AG09309 (cell line): ENCODE measurements around the gene ZNF74.
"Not testable (repeated sequence)": the region's sequence is repeated elsewhere in the genome, so short reads cannot be mapped to it uniquely, and the experiment has no call there.

Experiments
- DNase-seq: peaks from one replicate; pipeline ENCODE4 v3.0.0-alpha.2; 2010; ENCODE audit warnings: low read depth
- H3K4me3 ChIP-seq: 2 replicates; pipeline ENCODE4 v1.5.1; 2011; ENCODE audit warnings: mild to moderate bottlenecking, low read depth, low read length, moderate library complexity; ENCODE audit not compliant: control insufficient read depth
- TF ChIP-seq, protein P1 (sequence below): IDR thresholded peaks from 2 replicates; pipeline ENCODE4 v1.5.1; 2011; ENCODE audit warnings: mild to moderate bottlenecking, low read depth, low read length, inconsistent platforms; ENCODE audit not compliant: insufficient read depth, control insufficient read depth; ENCODE audit errors: missing control alignments

The ZNF74 gene

DNA sequence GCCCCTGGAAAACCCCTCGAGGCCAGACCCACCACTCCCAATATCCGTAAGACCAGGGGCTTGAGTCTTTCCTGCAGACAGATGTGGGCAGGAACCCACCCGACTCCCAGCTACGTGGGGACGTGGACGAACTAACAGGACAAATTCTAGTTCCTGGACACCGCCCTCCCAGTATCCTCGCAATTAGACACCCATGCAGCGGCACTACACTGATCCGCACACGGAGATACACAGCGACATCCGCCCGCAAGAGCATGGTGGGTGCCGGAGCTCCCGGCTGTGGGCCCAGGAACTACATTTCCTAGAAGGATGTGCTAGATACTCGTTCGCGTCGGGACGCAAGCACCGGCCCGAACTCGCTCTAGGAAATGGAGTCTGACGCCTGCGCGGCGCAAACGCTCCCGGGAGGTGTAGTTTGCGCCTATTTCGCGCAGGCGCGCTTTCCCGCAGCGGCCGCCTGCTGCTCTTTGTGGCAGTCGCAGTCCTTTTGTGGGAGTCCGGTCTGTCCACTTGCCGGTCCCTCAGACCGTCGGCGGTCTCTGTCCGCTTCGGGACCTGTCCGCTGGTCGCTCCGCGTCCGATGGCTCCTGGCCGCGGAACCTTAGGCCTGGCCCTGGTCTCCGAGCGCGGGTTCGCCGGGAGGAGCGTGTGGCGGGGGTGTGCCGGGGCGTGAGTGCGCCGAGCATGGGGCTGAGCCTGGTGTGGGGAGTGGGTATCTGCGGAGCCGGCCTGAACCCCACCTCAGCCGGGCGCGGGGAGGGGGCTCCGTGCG lies at the start of gene ZNF74:
Gene ZNF74 (plus strand): TSS at position 447 of the 772 bp plus-strand sequence. CDS start 478 bp downstream, outside the sequence.
- H3K4me3 ChIP-seq, result peak within 1 kb of the TSS; percentile 88
- DNase-seq, result peak; percentile 64
- TF ChIP-seq, protein P1, sequence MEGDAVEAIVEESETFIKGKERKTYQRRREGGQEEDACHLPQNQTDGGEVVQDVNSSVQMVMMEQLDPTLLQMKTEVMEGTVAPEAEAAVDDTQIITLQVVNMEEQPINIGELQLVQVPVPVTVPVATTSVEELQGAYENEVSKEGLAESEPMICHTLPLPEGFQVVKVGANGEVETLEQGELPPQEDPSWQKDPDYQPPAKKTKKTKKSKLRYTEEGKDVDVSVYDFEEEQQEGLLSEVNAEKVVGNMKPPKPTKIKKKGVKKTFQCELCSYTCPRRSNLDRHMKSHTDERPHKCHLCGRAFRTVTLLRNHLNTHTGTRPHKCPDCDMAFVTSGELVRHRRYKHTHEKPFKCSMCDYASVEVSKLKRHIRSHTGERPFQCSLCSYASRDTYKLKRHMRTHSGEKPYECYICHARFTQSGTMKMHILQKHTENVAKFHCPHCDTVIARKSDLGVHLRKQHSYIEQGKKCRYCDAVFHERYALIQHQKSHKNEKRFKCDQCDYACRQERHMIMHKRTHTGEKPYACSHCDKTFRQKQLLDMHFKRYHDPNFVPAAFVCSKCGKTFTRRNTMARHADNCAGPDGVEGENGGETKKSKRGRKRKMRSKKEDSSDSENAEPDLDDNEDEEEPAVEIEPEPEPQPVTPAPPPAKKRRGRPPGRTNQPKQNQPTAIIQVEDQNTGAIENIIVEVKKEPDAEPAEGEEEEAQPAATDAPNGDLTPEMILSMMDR, result no peak

DNA sequence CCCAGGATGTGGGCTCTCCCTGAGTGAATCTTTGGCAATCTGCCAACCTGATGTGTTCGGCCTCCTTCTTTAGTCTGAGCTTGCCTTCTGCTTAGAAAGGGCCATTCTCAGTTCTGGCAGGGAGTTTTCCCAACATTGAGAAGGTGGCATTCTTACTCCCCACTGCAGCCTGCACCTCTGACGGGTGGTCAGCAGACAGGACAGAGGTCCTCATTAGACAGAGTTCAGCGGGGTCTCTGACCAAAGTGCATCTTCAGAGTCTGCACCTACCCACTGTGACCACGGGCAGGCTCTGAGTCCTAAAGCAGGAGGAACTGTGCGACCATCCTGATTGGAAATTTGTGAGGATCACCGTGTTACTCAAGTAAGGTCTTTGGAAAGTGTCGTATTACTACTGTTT lies 47.4 kb upstream of the ZNF74 start:
- DNase-seq, H3K4me3 ChIP-seq: not testable (repeated sequence)

DNA sequence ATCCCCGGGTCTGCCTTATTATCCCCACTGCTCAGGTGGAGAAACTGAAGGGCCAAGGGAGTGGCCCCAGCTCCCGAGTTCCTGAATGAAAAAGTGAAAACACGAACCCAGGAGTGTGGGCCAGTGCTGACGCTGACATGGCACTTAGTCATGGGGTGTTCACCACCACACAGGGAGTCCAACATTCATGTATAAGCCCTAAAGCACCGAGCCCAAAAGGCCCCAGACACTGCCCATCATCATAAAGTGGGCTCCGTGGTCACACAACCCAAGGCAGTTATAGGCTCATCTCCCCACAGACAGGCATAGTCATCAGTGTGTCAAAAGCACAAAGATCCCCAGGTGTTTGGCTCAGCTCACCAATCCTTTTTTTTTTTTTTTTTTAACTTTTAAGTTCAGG lies 41.4 kb upstream of the ZNF74 start:
- H3K4me3 ChIP-seq, DNase-seq: not testable (repeated sequence)

DNA sequence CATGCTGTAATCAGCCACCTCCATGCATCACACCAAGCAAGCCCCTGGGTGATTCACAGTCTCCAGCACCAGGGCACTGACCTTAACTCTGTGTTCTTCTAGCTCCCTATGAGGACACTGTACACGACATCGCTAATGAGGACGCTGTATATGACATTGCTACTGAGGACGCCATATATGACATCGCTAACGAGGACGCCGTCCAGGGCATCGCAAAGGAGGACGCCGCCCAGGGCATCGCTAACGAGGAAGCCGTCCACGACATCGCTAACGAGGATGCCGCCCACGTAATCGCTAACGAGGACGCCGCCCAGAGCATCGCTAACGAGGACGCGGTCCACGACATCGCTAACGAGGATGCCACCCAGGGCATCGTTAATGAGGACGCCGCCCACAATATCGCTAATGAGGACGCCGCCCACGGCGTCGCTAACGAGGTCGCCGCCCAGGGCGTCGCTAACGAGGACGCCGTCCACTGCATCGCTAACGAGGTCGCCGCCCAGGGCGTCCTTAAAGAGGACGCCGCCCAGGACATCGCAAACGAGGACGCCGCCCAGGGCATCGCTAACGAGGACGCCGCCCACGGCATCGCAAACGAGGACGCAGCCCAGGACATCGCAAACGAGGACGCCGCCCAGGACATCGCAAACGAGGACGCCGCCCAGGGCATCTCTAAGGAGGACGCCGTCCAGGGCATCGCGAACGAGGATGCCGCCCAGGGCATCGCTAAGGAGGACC lies 39.5 kb upstream of the ZNF74 start:
- TF ChIP-seq, protein P1, result no peak
- no peak overlapping the region for H3K4me3 ChIP-seq
- no peak for DNase-seq

DNA sequence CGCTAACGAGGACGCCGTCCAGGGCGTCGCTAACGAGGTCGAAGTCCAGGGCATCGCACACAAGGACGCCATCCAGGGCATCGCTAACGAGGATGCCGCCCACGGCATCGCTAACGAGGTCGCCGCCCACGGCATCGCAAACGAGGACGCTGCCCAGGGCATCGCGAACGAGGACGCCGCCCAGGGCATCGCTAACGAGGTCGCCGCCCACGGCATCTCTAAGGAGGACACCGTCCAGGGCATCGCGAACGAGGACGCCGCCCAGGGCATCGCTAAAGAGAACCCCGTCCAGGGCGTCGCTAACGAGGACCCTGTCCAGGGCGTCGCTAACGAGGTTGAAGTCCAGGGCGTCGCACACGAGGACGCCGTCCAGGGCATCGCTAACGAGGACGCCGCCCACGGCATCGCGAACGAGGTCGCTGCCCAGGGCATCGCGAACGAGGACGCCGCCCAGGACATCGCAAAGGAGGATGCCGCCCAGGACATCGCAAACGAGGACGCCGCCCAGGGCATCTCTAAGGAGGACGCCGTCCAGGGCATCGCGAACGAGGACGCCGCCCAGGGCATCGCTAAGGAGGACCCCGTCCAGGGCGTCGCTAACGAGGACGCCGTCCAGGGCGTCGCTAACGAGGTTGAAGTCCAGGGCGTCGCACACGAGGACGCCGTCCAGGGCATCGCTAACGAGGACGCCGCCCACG lies 37.9 kb upstream of the ZNF74 start:
- DNase-seq, result not testable (repeated sequence)

DNA sequence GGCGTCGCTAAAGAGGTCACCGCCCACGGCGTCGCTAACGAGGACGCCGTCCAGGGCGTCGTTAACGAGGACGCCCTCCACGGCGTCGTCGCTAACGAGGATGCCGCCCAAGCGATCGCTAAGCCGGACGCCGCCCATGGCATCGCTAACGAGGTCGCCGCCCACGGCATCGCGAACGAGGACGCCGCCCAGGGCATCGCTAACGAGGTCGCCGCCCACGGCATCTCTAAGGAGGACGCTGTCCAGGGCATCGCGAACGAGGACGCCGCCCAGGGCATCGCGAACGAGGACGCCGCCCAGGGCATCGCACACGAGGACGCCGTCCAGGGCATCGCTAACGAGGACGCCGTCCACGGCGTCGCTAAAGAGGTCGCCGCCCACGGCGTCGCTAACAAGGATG lies 37.0 kb upstream of the ZNF74 start:
- H3K4me3 ChIP-seq, DNase-seq: not testable (repeated sequence)

More for the DNA sequence above, 37.9 kb upstream of the ZNF74 start:
- not testable (repeated sequence) for H3K4me3 ChIP-seq

DNA sequence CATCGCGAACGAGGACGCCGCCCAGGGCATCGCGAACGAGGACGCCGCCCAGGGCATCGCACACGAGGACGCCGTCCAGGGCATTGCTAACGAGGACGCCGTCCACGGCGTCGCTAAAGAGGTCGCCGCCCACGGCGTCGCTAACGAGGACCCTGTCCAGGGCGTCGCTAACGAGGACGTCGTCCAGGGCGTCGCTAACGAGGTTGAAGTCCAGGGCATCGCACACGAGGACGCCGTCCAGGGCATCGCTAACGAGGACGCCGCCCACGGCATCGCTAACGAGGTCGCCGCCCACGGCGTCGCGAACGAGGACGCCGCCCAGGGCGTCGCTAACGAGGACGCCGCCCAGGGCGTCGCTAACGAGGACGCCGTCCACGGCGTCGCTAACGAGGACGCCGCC lies 36.0 kb upstream of the ZNF74 start:
- DNase-seq, H3K4me3 ChIP-seq: not testable (repeated sequence)

DNA sequence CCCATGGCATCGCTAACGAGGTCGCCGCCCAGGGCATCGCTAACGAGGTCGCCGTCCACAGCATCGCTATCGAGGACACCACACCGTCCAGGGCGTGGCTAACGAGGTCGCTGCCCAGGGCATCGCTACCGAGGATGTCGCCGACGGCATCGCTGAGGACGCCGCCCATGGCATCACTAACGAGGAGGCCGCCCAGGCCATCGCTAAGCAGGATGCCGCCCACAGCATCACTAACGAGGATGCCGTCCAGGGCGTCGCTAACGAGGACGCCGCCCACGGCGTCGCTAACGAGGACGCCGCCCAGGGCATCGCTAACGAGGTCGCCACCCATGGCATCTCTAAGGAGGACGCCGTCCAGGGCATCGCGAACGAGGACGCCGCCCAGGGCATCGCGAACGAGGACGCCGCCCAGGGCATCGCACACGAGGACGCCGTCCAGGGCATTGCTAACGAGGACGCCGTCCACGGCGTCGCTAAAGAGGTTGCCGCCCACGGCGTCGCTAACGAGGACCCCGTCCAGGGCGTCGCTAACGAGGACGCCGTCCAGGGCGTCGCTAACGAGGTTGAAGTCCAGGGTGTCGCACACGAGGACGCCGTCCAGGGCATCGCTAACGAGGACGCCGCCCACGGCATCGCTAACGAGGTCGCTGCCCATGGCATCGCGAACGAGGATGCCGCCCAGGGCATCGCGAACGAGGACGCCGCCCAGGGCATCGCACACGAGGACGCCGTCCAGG lies 35.3 kb upstream of the ZNF74 start:
- not testable (repeated sequence) for H3K4me3 ChIP-seq, DNase-seq

DNA sequence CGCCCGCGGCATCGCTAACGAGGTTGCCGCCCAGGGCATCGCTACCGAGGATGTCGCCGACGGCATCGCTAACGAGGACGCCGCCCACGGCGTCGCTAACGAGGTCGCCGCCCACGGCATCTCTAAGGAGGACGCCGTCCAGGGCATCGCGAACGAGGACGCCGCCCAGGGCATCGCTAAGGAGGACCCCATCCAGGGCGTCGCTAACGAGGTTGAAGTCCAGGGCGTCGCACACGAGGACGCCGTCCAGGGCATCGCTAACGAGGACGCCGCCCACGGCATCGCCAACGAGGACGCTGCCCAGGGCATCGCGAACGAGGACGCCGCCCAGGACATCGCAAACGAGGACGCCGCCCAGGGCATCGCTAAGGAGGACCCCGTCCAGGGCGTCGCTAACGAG lies 33.7 kb upstream of the ZNF74 start:
- H3K4me3 ChIP-seq, DNase-seq: not testable (repeated sequence)

DNA sequence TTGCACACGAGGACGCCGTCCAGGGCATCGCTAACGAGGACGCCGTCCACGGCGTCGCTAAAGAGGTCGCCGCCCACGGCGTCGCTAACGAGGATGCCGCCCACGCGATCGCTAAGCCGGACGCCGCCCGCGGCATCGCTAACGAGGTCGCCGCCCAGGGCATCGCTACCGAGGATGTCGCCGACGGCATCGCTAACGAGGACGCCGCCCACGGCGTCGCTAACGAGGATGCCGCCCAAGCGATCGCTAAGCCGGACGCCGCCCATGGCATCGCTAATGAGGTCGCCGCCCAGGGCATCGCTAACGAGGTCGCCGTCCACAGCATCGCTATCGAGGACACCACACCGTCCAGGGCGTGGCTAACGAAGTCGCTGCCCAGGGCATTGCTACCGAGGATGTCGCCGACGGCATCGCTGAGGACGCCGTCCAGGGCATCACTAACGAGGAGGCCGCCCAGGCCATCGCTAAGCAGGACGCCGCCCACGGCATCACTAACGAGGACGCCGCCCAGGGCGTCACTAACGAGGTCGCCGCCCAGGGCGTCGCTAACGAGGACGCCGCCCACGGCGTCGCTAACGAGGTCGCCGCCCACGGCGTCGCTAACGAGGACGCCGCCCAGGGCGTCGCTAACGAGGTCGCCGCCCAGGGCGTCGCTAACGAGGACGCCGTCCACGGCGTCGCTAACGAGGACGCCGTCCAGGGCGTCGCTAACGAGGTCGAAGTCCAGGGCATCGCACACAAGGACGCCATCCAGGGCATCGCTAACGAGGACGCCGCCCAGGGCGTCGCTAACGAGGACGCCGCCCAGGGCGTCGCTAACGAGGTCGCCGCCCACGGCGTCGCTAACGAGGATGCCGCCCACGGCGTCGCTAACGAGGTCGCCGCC lies 32.8 kb upstream of the ZNF74 start:
- DNase-seq, H3K4me3 ChIP-seq: not testable (repeated sequence)

DNA sequence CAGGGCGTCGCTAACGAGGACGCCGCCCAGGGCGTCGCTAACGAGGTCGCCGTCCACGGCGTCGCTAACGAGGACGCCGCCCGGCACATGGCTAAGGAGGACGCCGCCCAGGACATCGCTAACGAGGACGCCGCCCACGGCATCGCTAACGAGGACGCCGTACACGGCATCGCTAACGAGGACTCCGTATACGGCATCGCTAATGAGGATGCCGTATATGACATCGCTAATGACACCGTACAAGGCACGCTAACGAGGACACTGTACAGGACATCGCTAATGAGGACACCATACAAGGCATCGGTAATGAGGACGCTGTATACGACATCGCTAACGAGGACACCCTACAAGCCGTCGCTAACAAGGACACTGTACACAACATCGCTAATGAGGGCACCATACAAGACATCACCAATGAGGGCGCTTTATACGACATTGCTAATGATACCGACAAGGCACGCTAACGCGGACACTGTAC lies 32.2 kb upstream of the ZNF74 start:
- not testable (repeated sequence) for DNase-seq, H3K4me3 ChIP-seq

DNA sequence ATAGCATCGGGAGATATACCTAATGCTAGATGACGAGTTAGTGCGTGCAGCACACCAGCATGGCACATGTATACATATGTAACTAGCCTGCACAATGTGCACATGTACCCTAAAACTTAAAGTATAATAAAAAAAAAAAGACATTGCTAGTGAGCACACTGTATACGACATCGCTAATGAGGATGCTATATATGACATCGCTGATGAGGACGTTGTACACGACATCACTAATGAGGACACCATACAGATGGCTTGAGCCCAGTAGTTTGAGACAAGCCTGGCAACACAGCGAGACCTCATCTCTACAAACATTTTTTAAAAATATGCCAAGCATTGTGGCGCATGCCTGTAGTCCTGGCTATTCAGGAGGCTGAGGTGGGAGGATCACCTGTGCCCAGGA lies 31.5 kb upstream of the ZNF74 start:
- H3K4me3 ChIP-seq, DNase-seq: not testable (repeated sequence)

DNA sequence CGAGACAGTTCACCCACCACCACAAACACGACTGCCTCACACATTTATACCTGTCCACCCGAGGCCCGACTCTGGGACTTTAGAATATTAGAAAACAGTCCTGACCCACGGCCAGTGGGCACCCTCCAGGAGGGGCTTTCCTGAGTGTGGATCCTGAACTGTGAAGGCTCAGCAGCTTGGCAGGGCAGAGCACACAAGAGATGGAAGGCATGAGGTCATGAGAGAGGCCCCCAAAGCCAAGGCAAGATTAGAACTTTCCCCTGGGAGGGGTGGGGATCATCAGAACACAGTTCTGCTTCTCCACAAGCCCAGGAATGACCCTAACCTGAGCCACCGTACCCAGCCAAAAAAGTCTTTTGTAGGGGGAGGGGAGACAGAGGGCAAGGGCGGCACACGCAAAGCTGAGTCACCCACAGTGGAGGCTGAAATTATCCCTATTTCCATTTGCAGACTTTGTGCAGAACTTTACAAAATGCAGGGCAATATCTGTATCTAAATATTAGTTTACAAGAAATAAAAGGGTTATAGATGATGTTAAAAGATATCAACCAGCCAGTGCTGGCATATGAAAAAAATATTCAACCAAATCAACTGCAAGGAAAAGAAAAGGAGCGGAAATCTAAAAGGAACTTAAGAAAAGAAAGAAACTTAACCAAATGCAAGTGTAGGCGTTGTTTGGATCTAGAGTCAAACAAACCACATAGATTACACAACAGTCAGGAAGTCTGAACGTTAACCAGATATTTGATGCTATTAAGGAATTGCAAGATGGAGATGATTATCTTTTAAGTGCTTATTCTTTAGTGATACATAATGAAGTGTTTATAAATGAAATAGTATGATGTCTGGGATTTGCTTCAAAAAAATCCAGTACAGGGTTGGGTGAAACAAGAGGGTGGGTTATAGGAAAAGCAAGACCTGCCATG lies 29.4 kb upstream of the ZNF74 start:
- H3K4me3 ChIP-seq, result not testable (repeated sequence)
- peak; percentile 13 for DNase-seq
